ENCODE results near the gene SPHKAP. TPM values are rescaled to one million over a fixed set of nuclear protein-coding genes. Genes with fewer than 3 reads are reported as not detected.

SPHKAP gene
- total RNA-seq, 4 donors from 2014 or later, result not detected

GRCh38 chr2:228023619-228024018 lies 157.9 kb downstream of the SPHKAP start:
- Histone ChIP-seq H3K27me3 (no peaks in the 10 kb centered on the region), H3K9me3 (no peaks in the 10 kb centered on the region), H3K36me3 (no peaks in the 10 kb centered on the region), H3K27ac (no peak overlapping the region), H3K4me3 (no peak overlapping the region), H3K4me1 (no peaks in the 10 kb centered on the region)
- no peak for DNase-seq
- in situ Hi-C loops (cut with MboI; ENCODE audit: low sequenced_read_pairs in 4 of 4), result no loop called here
- no peak for TF ChIP-seq CTCF (IDR thresholded peaks at IDR 0.05 in 4 of 5, conservative IDR thresholded peaks at IDR 0.05 in 1 of 5)
- TF ChIP-seq POLR2A (IDR thresholded peaks at IDR 0.05), result no peak
- intact Hi-C loops (cut with DNase I; ENCODE audit: low total_unique reads), result no loop called here
- ATAC-seq, result no peak

- in situ Hi-C loops (cut with MboI; ENCODE audit: low sequenced_read_pairs in 4 of 4), result no loop called here
- TF ChIP-seq CTCF (IDR thresholded peaks at IDR 0.05 in 4 of 5, conservative IDR thresholded peaks at IDR 0.05 in 1 of 5) (no peak), POLR2A (IDR thresholded peaks at IDR 0.05) (no peak)
- Histone ChIP-seq H3K4me1 (no peaks in the 10 kb centered on the region), H3K36me3 (no peaks in the 10 kb centered on the region), H3K27me3 (no peaks in the 10 kb centered on the region), H3K4me3 (no peak overlapping the region), H3K27ac (no peak overlapping the region), H3K9me3 (no peaks in the 10 kb centered on the region)
- DNase-seq, result no peak
- ATAC-seq, result no peak
- intact Hi-C loops (cut with DNase I; ENCODE audit: low total_unique reads), result no loop called here
Observed at GRCh38 chr2:228018311-228018710, 163.2 kb downstream of the SPHKAP start.

GRCh38 chr2:228017784-228018183 lies 163.7 kb downstream of the SPHKAP start:
- H3K27ac ChIP-seq, result no peak overlapping the region
- no peaks in the 10 kb centered on the region for H3K27me3 ChIP-seq
- DNase-seq (no peak), ATAC-seq (no peak)
- H3K4me3 ChIP-seq, result no peak overlapping the region
- no peaks in the 10 kb centered on the region for H3K4me1 ChIP-seq
- TF ChIP-seq CTCF (IDR thresholded peaks at IDR 0.05 in 4 of 5, conservative IDR thresholded peaks at IDR 0.05 in 1 of 5) (no peak), POLR2A (IDR thresholded peaks at IDR 0.05) (no peak)
- in situ Hi-C loops (cut with MboI; ENCODE audit: low sequenced_read_pairs in 4 of 4) (no loop called here), intact Hi-C loops (cut with DNase I; ENCODE audit: low total_unique reads) (no loop called here)
- no peaks in the 10 kb centered on the region for H3K36me3 ChIP-seq
- H3K9me3 ChIP-seq, result no peaks in the 10 kb centered on the region

- in situ Hi-C loops (cut with MboI; ENCODE audit: low sequenced_read_pairs in 4 of 4) (no loop called here), intact Hi-C loops (cut with DNase I; ENCODE audit: low total_unique reads) (no loop called here)
- Histone ChIP-seq H3K27me3 (no peaks in the 10 kb centered on the region), H3K27ac (no peak overlapping the region), H3K4me1 (no peaks in the 10 kb centered on the region), H3K36me3 (no peaks in the 10 kb centered on the region), H3K9me3 (no peaks in the 10 kb centered on the region), H3K4me3 (no peak overlapping the region)
- no peak for TF ChIP-seq CTCF (IDR thresholded peaks at IDR 0.05 in 4 of 5, conservative IDR thresholded peaks at IDR 0.05 in 1 of 5)
- TF ChIP-seq POLR2A (IDR thresholded peaks at IDR 0.05), result no peak
- DNase-seq (no peak), ATAC-seq (no peak)
Observed at GRCh38 chr2:228016402-228016801, 165.1 kb downstream of the SPHKAP start.

GRCh38 chr2:228015741-228016140 lies 165.7 kb downstream of the SPHKAP start:
- Histone ChIP-seq H3K4me3 (no peak overlapping the region), H3K4me1 (no peaks in the 10 kb centered on the region), H3K36me3 (no peaks in the 10 kb centered on the region), H3K27ac (no peak overlapping the region), H3K27me3 (no peaks in the 10 kb centered on the region), H3K9me3 (no peaks in the 10 kb centered on the region)
- DNase-seq (no peak), ATAC-seq (no peak)
- intact Hi-C loops (cut with DNase I; ENCODE audit: low total_unique reads) (no loop called here), in situ Hi-C loops (cut with MboI; ENCODE audit: low sequenced_read_pairs in 4 of 4) (no loop called here)
- TF ChIP-seq POLR2A (IDR thresholded peaks at IDR 0.05) (no peak), CTCF (IDR thresholded peaks at IDR 0.05 in 4 of 5, conservative IDR thresholded peaks at IDR 0.05 in 1 of 5) (no peak)

All from gastrocnemius medialis (tissue), 4 donors.